Neural cell (in vitro differentiated cells): ENCODE data around the gene GUCY2C. TPM values are rescaled to one million over a fixed set of nuclear protein-coding genes. Genes with fewer than 3 reads are reported as not detected.

Source experiments
- H2AFZ ChIP-seq: fragments of 200-600, 300-800 bp; sonication (generic), shearing (Covaris generic); 2 replicates; pipeline ENCODE4 v1.6.0; 2014; ENCODE audit warnings: low read depth, mild to moderate bottlenecking, antibody characterized with exemption, low read length, moderate library complexity
- H3F3A ChIP-seq: fragments of 200-600 bp; shearing (Covaris generic); 2 replicates; pipeline ENCODE4 v1.6.1; 2016; ENCODE audit warnings: mild to moderate bottlenecking, moderate library complexity, mixed read lengths, antibody characterized with exemption, low read length; ENCODE audit not compliant: insufficient read depth, poor library complexity, severe bottlenecking
- H3K27ac ChIP-seq: fragments of 200-600, 300-800 bp; sonication (generic), shearing (Covaris generic); 2 replicates; pipeline ENCODE4 v1.5.1; 2014; ENCODE audit warnings: mild to moderate bottlenecking, low read length, moderate library complexity
- H3K27me3 ChIP-seq: fragments of 300-800, 200-600 bp; sonication (generic), shearing (Covaris generic); 2 replicates; pipeline ENCODE4 v1.6.0; 2014; ENCODE audit warnings: mild to moderate bottlenecking, low read depth, low read length, moderate library complexity; ENCODE audit not compliant: insufficient read depth
- H3K36me3 ChIP-seq: fragments of 300-800, 200-600 bp; sonication (generic), shearing (Covaris generic); 2 replicates; pipeline ENCODE4 v1.5.1; 2014; ENCODE audit warnings: mild to moderate bottlenecking, antibody characterized with exemption, low read length, moderate library complexity; ENCODE audit not compliant: insufficient read depth
- H3K4me2 ChIP-seq: fragments of 300-800, 200-600 bp; sonication (generic), shearing (Covaris generic); 2 replicates; pipeline ENCODE4 v1.6.0; 2014; ENCODE audit warnings: mild to moderate bottlenecking, low read length
- H3K4me3 ChIP-seq: fragments of 300-800, 200-600 bp; sonication (generic), shearing (Covaris generic); 2 replicates; pipeline ENCODE4 v1.5.1; 2014; ENCODE audit warnings: mild to moderate bottlenecking, low read length, moderate library complexity
- H3K79me2 ChIP-seq: fragments of 200-600 bp; shearing (Covaris generic); replicated peaks from 2 replicates; pipeline ENCODE4 v1.6.0; 2014; ENCODE audit warnings: mild to moderate bottlenecking, low read length, moderate library complexity; ENCODE audit not compliant: insufficient read depth
- H3K9ac ChIP-seq: fragments of 300-800, 200-600 bp; sonication (generic), shearing (Covaris generic); 2 replicates; pipeline ENCODE4 v1.6.1; 2016; ENCODE audit warnings: mild to moderate bottlenecking, low read length, mixed read lengths
- H3K9me2 ChIP-seq: fragments of 200-600 bp; shearing (Covaris generic); 2 replicates; pipeline ENCODE4 v1.6.1; 2016; ENCODE audit warnings: mild to moderate bottlenecking, low read length, mixed read lengths; ENCODE audit not compliant: insufficient read depth
- H3K9me3 ChIP-seq: fragments of 200-600, 300-800 bp; sonication (generic), shearing (Covaris generic); 2 replicates; pipeline ENCODE4 v1.6.1; 2016; ENCODE audit warnings: mild to moderate bottlenecking, mixed run types, low read length, moderate library complexity, mixed read lengths
- H4K20me1 ChIP-seq: fragments of 200-600 bp; shearing (Covaris generic); 2 replicates; pipeline ENCODE4 v1.6.1; 2016; ENCODE audit warnings: mild to moderate bottlenecking, mixed run types; ENCODE audit not compliant: insufficient read depth
- CTCF ChIP-seq: fragments of 450-650 bp; IDR thresholded peaks from 2 replicates; pipeline ENCODE4 v1.5.1; 2014; ENCODE audit warnings: antibody characterized with exemption, mild to moderate bottlenecking, moderate library complexity; ENCODE audit not compliant: poor library complexity, severe bottlenecking
- EP300 ChIP-seq: fragments of 450-650 bp; conservative IDR thresholded peaks from 2 replicates; pipeline ENCODE4 v1.6.1; 2014; ENCODE audit warnings: antibody characterized with exemption, mild to moderate bottlenecking, moderate library complexity; ENCODE audit not compliant: poor library complexity, severe bottlenecking
- EZH2 ChIP-seq: fragments of 200-600, 300-800 bp; shearing (Covaris generic), sonication (generic); IDR thresholded peaks from 2 replicates; pipeline ENCODE4 v1.6.1; 2014; ENCODE audit warnings: antibody characterized with exemption, low read length, borderline replicate concordance, mild to moderate bottlenecking; ENCODE audit not compliant: insufficient read depth, poor library complexity, severe bottlenecking
- MXI1 ChIP-seq: fragments of 450-650 bp; conservative IDR thresholded peaks from 2 replicates; pipeline ENCODE4 v1.6.1; 2014; ENCODE audit warnings: antibody characterized with exemption, mild to moderate bottlenecking; ENCODE audit not compliant: poor library complexity, severe bottlenecking
- POLR2AphosphoS5 ChIP-seq: IDR thresholded peaks from 2 replicates; pipeline ENCODE4 v1.6.1; 2012
- RAD21 ChIP-seq: fragments of 450-650 bp; conservative IDR thresholded peaks from 2 replicates; pipeline ENCODE4 v1.6.1; 2014; ENCODE audit warnings: antibody characterized with exemption, mild to moderate bottlenecking, moderate library complexity
- SMC3 ChIP-seq: fragments of 450-650 bp; conservative IDR thresholded peaks from 2 replicates; pipeline ENCODE4 v1.6.1; 2014; ENCODE audit warnings: antibody characterized with exemption, mild to moderate bottlenecking, moderate library complexity; ENCODE audit not compliant: poor library complexity
- TAF1 ChIP-seq: IDR thresholded peaks from 2 replicates; pipeline ENCODE4 v1.6.1; 2012; ENCODE audit warnings: low read depth
- polyA plus RNA-seq: library from polyadenylated mRNA; depleted of rRNA; stranded (reverse); fragments of >200 nt; gene quantifications from 2 replicates; pipeline ENCODE4 v1.2.3, GENCODE V29; 2014
- TF ChIP-seq, protein P1 (sequence below): IDR thresholded peaks from 2 replicates; pipeline ENCODE4 v1.6.1; 2012; ENCODE audit warnings: borderline replicate concordance

The GUCY2C gene
- polyA plus RNA-seq, 1 donor from 2014 or later = not detected

- no peak overlapping the region for H3K9ac ChIP-seq
- TF ChIP-seq POLR2AphosphoS5 = no peak
- TF ChIP-seq, protein P1, sequence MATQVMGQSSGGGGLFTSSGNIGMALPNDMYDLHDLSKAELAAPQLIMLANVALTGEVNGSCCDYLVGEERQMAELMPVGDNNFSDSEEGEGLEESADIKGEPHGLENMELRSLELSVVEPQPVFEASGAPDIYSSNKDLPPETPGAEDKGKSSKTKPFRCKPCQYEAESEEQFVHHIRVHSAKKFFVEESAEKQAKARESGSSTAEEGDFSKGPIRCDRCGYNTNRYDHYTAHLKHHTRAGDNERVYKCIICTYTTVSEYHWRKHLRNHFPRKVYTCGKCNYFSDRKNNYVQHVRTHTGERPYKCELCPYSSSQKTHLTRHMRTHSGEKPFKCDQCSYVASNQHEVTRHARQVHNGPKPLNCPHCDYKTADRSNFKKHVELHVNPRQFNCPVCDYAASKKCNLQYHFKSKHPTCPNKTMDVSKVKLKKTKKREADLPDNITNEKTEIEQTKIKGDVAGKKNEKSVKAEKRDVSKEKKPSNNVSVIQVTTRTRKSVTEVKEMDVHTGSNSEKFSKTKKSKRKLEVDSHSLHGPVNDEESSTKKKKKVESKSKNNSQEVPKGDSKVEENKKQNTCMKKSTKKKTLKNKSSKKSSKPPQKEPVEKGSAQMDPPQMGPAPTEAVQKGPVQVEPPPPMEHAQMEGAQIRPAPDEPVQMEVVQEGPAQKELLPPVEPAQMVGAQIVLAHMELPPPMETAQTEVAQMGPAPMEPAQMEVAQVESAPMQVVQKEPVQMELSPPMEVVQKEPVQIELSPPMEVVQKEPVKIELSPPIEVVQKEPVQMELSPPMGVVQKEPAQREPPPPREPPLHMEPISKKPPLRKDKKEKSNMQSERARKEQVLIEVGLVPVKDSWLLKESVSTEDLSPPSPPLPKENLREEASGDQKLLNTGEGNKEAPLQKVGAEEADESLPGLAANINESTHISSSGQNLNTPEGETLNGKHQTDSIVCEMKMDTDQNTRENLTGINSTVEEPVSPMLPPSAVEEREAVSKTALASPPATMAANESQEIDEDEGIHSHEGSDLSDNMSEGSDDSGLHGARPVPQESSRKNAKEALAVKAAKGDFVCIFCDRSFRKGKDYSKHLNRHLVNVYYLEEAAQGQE = no peak
- no peak for TF ChIP-seq CTCF
- TF ChIP-seq RAD21 = no peak
- TF ChIP-seq SMC3 = no peak
- TF ChIP-seq MXI1 = no peak
- no peak for TF ChIP-seq EZH2
- no peak for TF ChIP-seq EP300
- TF ChIP-seq TAF1 = no peak
- H3K4me2 ChIP-seq = no peak overlapping the region
- H3K27ac ChIP-seq = no peak overlapping the region
- no peak overlapping the region for H2AFZ ChIP-seq
- no peaks in the 10 kb centered on the region for H3F3A ChIP-seq
- H3K36me3 ChIP-seq = no peaks in the 10 kb centered on the region
- no peaks in the 10 kb centered on the region for H3K9me3 ChIP-seq
- no peaks in the 10 kb centered on the region for H4K20me1 ChIP-seq
- no peaks in the 10 kb centered on the region for H3K27me3 ChIP-seq
- H3K79me2 ChIP-seq = no peaks in the 10 kb centered on the region
- no peaks in the 10 kb centered on the region for H3K9me2 ChIP-seq
- H3K4me3 ChIP-seq = no peak overlapping the region
Measured at GRCh38 chr12:14681190-14681589, 15.2 kb downstream of the GUCY2C start.

GRCh38 chr12:14678547-14679150 is 17.8 kb downstream of the GUCY2C start:
- H3K27ac ChIP-seq = no peak overlapping the region
- no peaks in the 10 kb centered on the region for H3K9me2 ChIP-seq
- no peaks in the 10 kb centered on the region for H3F3A ChIP-seq
- no peak overlapping the region for H3K4me2 ChIP-seq
- no peak for TF ChIP-seq EZH2
- TF ChIP-seq EP300 = no peak
- no peak for TF ChIP-seq CTCF
- no peak for TF ChIP-seq RAD21
- TF ChIP-seq POLR2AphosphoS5 = no peak
- TF ChIP-seq, protein P1 = no peak
- TF ChIP-seq SMC3 = no peak
- TF ChIP-seq TAF1 = no peak
- TF ChIP-seq MXI1 = no peak
- H2AFZ ChIP-seq = no peak overlapping the region
- no peaks in the 10 kb centered on the region for H3K9me3 ChIP-seq
- no peaks in the 10 kb centered on the region for H3K36me3 ChIP-seq
- no peaks in the 10 kb centered on the region for H4K20me1 ChIP-seq
- H3K9ac ChIP-seq = no peak overlapping the region
- no peaks in the 10 kb centered on the region for H3K27me3 ChIP-seq
- no peak overlapping the region for H3K4me3 ChIP-seq
- no peaks in the 10 kb centered on the region for H3K79me2 ChIP-seq
